A549 (cell line): Measurements from ENCODE around the gene HSD11B2. TPM values are rescaled to one million over a fixed set of nuclear protein-coding genes. Genes with fewer than 3 reads are reported as not detected.

Source experiments
- ATAC-seq, 2 experiments: fragments of 200-7000 bp in 1 of 2; fragments of >200 bp in 1 of 2; cut with Nextera tagmentation in 1 of 2; cut with Tn5 transposase in 1 of 2; 3 replicates each; pipeline versions ENCODE4 v1.8.0 to v1.9.1; 2018 to 2020; ENCODE audit warnings: mild to moderate bottlenecking in 1 of 2, moderate library complexity in 1 of 2
- CTCF ChIA-PET: fragments of 300-600 bp; sonication (Branson Sonifier 250); formaldehyde crosslinking; extraction: SDS; loops from one replicate; lab custom pipeline; 2021; ENCODE audit warnings: antibody characterized with exemption, inconsistent platforms; lab: Yijun Ruan, JAX
- POLR2A ChIA-PET: fragments of 350-600 bp; formaldehyde crosslinking; extraction: SDS; loops from one replicate; lab custom pipeline; 2021; ENCODE audit warnings: antibody characterized with exemption, inconsistent platforms; lab: Yijun Ruan, JAX
- DNase-seq, 2 experiments: peaks; one replicate each; pipeline versions ENCODE4 v3.0.0 to v3.0.0-alpha.2; 2011 to 2016; ENCODE audit warnings: low read depth in 1 of 2, low spot score in 1 of 2
- FAIRE-seq: peaks from 2 replicates; lab custom pipeline; 2011; peaks lifted over from hg19 to GRCh38; lab: Jason Lieb, UNC
- H3K27ac ChIP-seq, 2 experiments: fragments of >200 bp; sonication (Bioruptor Twin); formaldehyde crosslinking; 3 replicates each; pipeline ENCODE4 v1.5.1; 2016 to 2017
- H3K4me1 ChIP-seq: fragments of >200 bp; sonication (Bioruptor Twin); formaldehyde crosslinking; 3 replicates; pipeline ENCODE4 v1.6.1; 2016
- H3K4me2 ChIP-seq: fragments of >200 bp; sonication (Bioruptor Twin); formaldehyde crosslinking; 3 replicates; pipeline ENCODE4 v1.6.1; 2016
- H3K4me3 ChIP-seq: fragments of >200 bp; sonication (Bioruptor Twin); formaldehyde crosslinking; 3 replicates; pipeline ENCODE4 v1.5.1; 2016
- H3K9me3 ChIP-seq: fragments of >200 bp; sonication (Bioruptor Twin); formaldehyde crosslinking; 3 replicates; pipeline ENCODE4 v1.6.1; 2016
- CBX2 ChIP-seq: fragments of 200-600 bp; sonication (generic); IDR thresholded peaks from 2 replicates; pipeline ENCODE4 v1.6.1; 2016; ENCODE audit warnings: low read depth, mild to moderate bottlenecking, borderline replicate concordance
- CHD2 ChIP-seq: fragments of 150-350 bp; IDR thresholded peaks from 2 replicates; pipeline ENCODE4 v1.6.1; 2014; ENCODE audit warnings: low read length; ENCODE audit not compliant: partially characterized antibody
- CHD4 ChIP-seq: fragments of 200-600 bp; sonication (generic); IDR thresholded peaks from 2 replicates; pipeline ENCODE4 v1.6.1; 2016; ENCODE audit warnings: antibody characterized with exemption, mild to moderate bottlenecking, borderline replicate concordance
- EHF ChIP-seq: fragments of 250-450 bp; sonication (Bioruptor Pico); IDR thresholded peaks from 2 replicates; pipeline ENCODE4 v1.5.0; 2020; ENCODE audit warnings: mild to moderate bottlenecking
- FOXS1 ChIP-seq: fragments of 250-450 bp; sonication (Bioruptor Pico); IDR thresholded peaks from 2 replicates; pipeline ENCODE4 v1.5.0; 2020; ENCODE audit warnings: mild to moderate bottlenecking, moderate library complexity
- GATA3 ChIP-seq: IDR thresholded peaks from 2 replicates; pipeline ENCODE4 v1.6.1; 2012; ENCODE audit warnings: borderline replicate concordance
- JUN ChIP-seq, 2 experiments: fragments of >200 bp; sonication (Bioruptor Twin); formaldehyde crosslinking; IDR thresholded peaks; 2 replicates in 1 of 2; 3 replicates in 1 of 2; pipeline ENCODE4 v1.6.1; 2016 to 2017
- MYC ChIP-seq: IDR thresholded peaks from 2 replicates; pipeline ENCODE4 v1.6.1; 2012; ENCODE audit warnings: mild to moderate bottlenecking, inconsistent platforms, low read length, improper control_type of control experiment, borderline replicate concordance
- NFE2L2 ChIP-seq: fragments of 150-350 bp; conservative IDR thresholded peaks from 2 replicates; pipeline ENCODE4 v1.6.1; 2014; ENCODE audit warnings: low read length
- RARB ChIP-seq: fragments of 250-450 bp; sonication (Bioruptor Pico); IDR thresholded peaks from 2 replicates; pipeline ENCODE4 v1.8.0; 2021; ENCODE audit warnings: mild to moderate bottlenecking, moderate library complexity
- RNF2 ChIP-seq: fragments of 200-600 bp; sonication (generic); IDR thresholded peaks from 2 replicates; pipeline ENCODE4 v1.6.1; 2016; ENCODE audit warnings: low read depth, mild to moderate bottlenecking, antibody characterized with exemption, moderate library complexity, borderline replicate concordance
- SMC3 ChIP-seq: fragments of >200 bp; sonication (Bioruptor Twin); formaldehyde crosslinking; IDR thresholded peaks from 3 replicates; pipeline ENCODE4 v1.6.1; 2018; ENCODE audit warnings: inconsistent platforms
- SREBF2 ChIP-seq: fragments of 450-650 bp; IDR thresholded peaks from 2 replicates; pipeline ENCODE4 v1.6.1; 2014; ENCODE audit warnings: mild to moderate bottlenecking, moderate library complexity
- ZFP36 ChIP-seq: fragments of 450-650 bp; IDR thresholded peaks from 2 replicates; pipeline ENCODE4 v1.6.1; 2014; ENCODE audit warnings: borderline replicate concordance; ENCODE audit not compliant: partially characterized antibody
- WGBS: methylation state at CpG from one replicate; pipeline ENCODE4 v1.1.6; 2017; ENCODE audit errors: missing lambda C conversion rate; 5-methylcytosine and 5-hydroxymethylcytosine counted together
- polyA plus RNA-seq, 4 experiments: library from polyadenylated mRNA; depleted of rRNA in 3 of 4; stranded (reverse); fragments of >200 nt; fragmentation: RNase III in 1 of 4; extraction: RNeasy Plus Mini Kit Qiagen cat#74134 plus additional on column Dnase treatment in 1 of 4; gene quantifications; 2 replicates in 3 of 4; 3 replicates in 1 of 4; pipeline ENCODE4 v1.2.3, GENCODE V29; 2011 to 2017
- TF ChIP-seq, protein P1 (sequence below): fragments of >200 bp; sonication (Bioruptor Twin); formaldehyde crosslinking; IDR thresholded peaks from 3 replicates; pipeline ENCODE4 v1.6.1; 2016
- TF ChIP-seq, protein P2 (sequence below): fragments of 250-450 bp; sonication (Bioruptor Pico); IDR thresholded peaks from 2 replicates; pipeline ENCODE4 v1.5.0; 2021; ENCODE audit warnings: mild to moderate bottlenecking, moderate library complexity, borderline replicate concordance
- TF ChIP-seq, protein P3 (sequence below): fragments of 450-650 bp; IDR thresholded peaks from 2 replicates; pipeline ENCODE4 v1.6.1; 2014; ENCODE audit warnings: antibody characterized with exemption

The HSD11B2 gene
- polyA plus RNA-seq, 2 of the 4 experiments (the other 2 are of a cell fraction): 0.53 to 1.6 TPM

DNA sequence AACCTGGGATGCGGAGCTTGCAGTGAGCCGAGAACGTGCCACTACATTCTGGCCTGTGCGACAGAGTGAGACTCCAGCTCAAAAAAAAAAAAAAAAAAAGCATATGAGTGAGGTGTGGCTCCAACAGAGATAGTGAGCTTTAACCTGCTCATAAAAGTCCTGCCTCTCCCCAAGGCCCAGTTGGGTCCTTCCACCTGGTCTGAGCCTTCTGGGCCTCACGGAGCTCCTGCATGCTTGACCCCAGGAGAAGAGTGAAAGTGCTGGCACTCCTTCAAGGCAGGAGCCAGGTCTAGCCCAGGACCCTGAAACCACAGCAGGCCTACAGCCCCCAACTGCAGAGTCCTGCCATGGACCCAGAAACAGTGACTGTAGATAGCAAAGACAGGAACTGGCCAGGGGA, 17.7 kb downstream of the HSD11B2 start:
- CTCF ChIA-PET: interaction anchor here (0.6 to 17.9 kb wide), 10 partner anchors 9 to 182 kb away, joined by 3 to 207 read pairs (median 4); no protein-coding TSS in a partner anchor
- 93% methylated on average over 5 of the region's 5 CpGs for WGBS
- no peak for DNase-seq
- H3K4me2 ChIP-seq: no peak overlapping the region
- no peak overlapping the region for H3K4me3 ChIP-seq
- peaks cover 20% of the 10 kb centered on the region for H3K4me1 ChIP-seq
- H3K27ac ChIP-seq: no peak overlapping the region
- no peak for FAIRE-seq
- TF ChIP-seq CHD4: no peak
- TF ChIP-seq, protein P1, sequence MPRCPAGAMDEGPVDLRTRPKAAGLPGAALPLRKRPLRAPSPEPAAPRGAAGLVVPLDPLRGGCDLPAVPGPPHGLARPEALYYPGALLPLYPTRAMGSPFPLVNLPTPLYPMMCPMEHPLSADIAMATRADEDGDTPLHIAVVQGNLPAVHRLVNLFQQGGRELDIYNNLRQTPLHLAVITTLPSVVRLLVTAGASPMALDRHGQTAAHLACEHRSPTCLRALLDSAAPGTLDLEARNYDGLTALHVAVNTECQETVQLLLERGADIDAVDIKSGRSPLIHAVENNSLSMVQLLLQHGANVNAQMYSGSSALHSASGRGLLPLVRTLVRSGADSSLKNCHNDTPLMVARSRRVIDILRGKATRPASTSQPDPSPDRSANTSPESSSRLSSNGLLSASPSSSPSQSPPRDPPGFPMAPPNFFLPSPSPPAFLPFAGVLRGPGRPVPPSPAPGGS: no peak
- TF ChIP-seq CHD2: no peak
- no peak for TF ChIP-seq CBX2
- TF ChIP-seq MYC: no peak
- H3K9me3 ChIP-seq: no peaks in the 10 kb centered on the region
- no peak for ATAC-seq
- POLR2A ChIA-PET: no interaction called here

DNA sequence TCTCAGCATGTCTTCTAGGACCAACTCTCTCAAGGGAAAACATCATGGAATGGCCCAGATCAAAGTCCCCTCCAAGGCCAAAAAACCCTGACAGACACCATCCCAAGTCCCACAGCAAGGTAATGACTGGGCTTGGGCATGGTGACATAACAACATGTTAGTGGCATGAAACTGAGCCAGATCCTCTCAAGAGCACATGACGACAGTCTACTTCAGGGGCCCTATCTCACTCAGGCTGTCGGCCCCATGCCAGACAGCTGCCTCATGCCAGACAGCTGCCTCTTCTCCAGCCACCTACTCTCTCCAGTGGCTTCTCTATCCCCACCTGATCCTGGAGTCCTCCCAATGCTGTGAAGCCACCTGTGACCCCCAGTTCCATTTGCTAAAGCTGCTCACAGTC, 18.4 kb downstream of the HSD11B2 start:
- ChIA-PET POLR2A (no interaction called here), CTCF (interaction anchor here (1.0 to 17.9 kb wide), 4 partner anchors 16 to 189 kb away, joined by 3 to 207 read pairs (median 20); no protein-coding TSS in a partner anchor)
- no peak for DNase-seq
- Histone ChIP-seq H3K4me1 (peaks cover 20% of the 10 kb centered on the region), H3K27ac (no peak overlapping the region), H3K4me2 (no peak overlapping the region), H3K9me3 (no peaks in the 10 kb centered on the region), H3K4me3 (no peak overlapping the region)
- FAIRE-seq: no peak
- ATAC-seq: no peak
- 89% methylated on average over 2 of the region's 2 CpGs for WGBS
- no peak for TF ChIP-seq RNF2

DNA sequence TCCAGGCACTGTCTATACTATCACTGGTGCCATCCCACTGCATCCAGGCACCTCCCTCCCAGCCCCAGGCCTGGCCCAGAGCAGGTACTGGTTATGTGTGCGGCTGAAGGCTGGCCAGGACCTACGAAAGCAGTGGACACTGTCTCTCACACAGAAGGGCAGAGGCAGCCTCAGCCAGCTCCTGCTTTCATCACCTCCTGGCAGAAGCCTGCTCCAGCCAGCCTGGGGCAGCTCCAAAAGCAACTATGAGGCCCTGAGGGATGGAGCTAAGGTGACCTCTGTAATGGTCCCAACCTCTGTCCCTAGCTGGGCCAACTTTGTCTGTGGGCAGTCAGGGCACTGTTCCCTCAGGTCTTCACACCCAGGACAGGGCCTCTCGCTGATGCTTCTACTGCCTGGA, 18.8 kb downstream of the HSD11B2 start:
- 92% methylated on average over 3 of the region's 3 CpGs for WGBS
- no peak for ATAC-seq
- Histone ChIP-seq H3K9me3 (no peaks in the 10 kb centered on the region), H3K4me1 (peaks cover 20% of the 10 kb centered on the region), H3K27ac (no peak overlapping the region), H3K4me3 (no peak overlapping the region), H3K4me2 (no peak overlapping the region)
- TF ChIP-seq NFE2L2 (no peak), ZFP36 (no peak), RARB (no peak), SREBF2 (no peak), RNF2 (no peak), FOXS1 (no peak), SMC3 (no peak), EHF (CRISPR knock-in tag) (no peak), GATA3 (no peak), JUN (IDR thresholded peaks at IDR 0.05) (no peak), MYC (no peak)
- TF ChIP-seq, protein P2, sequence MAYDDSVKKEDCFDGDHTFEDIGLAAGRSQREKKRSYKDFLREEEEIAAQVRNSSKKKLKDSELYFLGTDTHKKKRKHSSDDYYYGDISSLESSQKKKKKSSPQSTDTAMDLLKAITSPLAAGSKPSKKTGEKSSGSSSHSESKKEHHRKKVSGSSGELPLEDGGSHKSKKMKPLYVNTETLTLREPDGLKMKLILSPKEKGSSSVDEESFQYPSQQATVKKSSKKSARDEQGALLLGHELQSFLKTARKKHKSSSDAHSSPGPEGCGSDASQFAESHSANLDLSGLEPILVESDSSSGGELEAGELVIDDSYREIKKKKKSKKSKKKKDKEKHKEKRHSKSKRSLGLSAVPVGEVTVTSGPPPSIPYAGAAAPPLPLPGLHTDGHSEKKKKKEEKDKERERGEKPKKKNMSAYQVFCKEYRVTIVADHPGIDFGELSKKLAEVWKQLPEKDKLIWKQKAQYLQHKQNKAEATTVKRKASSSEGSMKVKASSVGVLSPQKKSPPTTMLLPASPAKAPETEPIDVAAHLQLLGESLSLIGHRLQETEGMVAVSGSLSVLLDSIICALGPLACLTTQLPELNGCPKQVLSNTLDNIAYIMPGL (CRISPR knock-in tag): no peak
- TF ChIP-seq, protein P3, sequence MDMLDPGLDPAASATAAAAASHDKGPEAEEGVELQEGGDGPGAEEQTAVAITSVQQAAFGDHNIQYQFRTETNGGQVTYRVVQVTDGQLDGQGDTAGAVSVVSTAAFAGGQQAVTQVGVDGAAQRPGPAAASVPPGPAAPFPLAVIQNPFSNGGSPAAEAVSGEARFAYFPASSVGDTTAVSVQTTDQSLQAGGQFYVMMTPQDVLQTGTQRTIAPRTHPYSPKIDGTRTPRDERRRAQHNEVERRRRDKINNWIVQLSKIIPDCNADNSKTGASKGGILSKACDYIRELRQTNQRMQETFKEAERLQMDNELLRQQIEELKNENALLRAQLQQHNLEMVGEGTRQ: no peak
- TF ChIP-seq, protein P1: no peak
- DNase-seq: no peak
- no peak for FAIRE-seq
- ChIA-PET POLR2A (no interaction called here), CTCF (interaction anchor here (1.0 to 17.9 kb wide), 5 partner anchors 16 to 189 kb away, joined by 3 to 207 read pairs (median 4); partner anchors contain the start of genes KCTD19 and LRRC36)
